ENCODE data around the gene TMEM247.
"Not testable (repeated sequence)": the region's sequence is repeated elsewhere in the genome, so short reads cannot be mapped to it uniquely, and the experiment has no call there.

TMEM247 gene

GRCh38 chr2:46512185-46512584 lies 32.8 kb downstream of the TMEM247 start:
- DNase-seq (ENCODE audit: low read depth in 1 of 2, low spot score in 1 of 2), result no peak
- TF ChIP-seq JUND (IDR thresholded peaks at IDR 0.05; ENCODE audit: low read depth), result no peak

DNA sequence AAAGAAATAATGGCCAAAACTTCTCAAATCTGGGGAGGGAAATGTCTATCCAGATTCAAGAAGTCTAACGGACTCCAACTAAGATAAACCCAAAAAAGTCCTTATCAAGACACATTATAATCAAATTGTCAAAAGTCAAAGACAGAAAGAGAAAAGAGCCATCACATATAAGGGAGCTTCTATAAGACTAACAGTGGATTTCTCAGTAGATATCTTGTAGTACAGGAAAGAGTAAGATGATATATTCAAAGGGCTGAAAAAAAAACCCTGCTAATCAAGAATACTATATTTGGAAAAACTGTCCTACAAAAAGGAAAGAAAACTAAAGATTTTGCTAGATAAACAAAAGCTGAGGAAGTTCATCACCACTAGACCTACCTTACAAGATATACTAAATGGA lies 35.4 kb downstream of the TMEM247 start:
- no peak for TF ChIP-seq JUND (IDR thresholded peaks at IDR 0.05; ENCODE audit: low read depth)
- DNase-seq (ENCODE audit: low read depth in 1 of 2, low spot score in 1 of 2), result no peak
- in situ Hi-C loops (cut with HindIII; ENCODE audit: low pct_unique_long_range_greater_than_20kb, low sequenced_read_pairs), result no loop called here

More at GRCh38 chr2:46512185-46512584, 32.8 kb downstream of the TMEM247 start:
- in situ Hi-C loops (cut with HindIII; ENCODE audit: low pct_unique_long_range_greater_than_20kb, low sequenced_read_pairs), result no loop called here

DNA sequence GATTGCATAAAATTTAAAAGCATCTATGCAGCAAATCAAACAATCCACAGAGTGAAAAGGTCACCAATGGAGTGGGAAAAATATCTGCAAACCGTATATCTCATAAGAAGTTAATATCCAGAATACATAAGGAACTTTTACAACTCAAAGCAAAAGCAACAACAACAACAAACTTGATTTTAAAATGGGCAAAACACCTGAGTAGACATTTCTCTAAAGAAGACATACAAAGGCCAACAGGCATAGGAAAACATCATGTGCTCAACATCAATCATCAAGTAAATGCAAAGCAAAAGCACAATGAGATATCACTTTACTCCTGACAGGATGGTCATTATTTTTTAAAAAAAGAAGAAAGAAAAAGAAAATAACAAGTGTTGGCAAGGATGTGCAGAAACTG lies 38.1 kb downstream of the TMEM247 start:
- in situ Hi-C loops (cut with HindIII; ENCODE audit: low pct_unique_long_range_greater_than_20kb, low sequenced_read_pairs), result no loop called here
- no peak for TF ChIP-seq JUND (IDR thresholded peaks at IDR 0.05; ENCODE audit: low read depth)
- no peak for DNase-seq (ENCODE audit: low read depth in 1 of 2, low spot score in 1 of 2)

DNA sequence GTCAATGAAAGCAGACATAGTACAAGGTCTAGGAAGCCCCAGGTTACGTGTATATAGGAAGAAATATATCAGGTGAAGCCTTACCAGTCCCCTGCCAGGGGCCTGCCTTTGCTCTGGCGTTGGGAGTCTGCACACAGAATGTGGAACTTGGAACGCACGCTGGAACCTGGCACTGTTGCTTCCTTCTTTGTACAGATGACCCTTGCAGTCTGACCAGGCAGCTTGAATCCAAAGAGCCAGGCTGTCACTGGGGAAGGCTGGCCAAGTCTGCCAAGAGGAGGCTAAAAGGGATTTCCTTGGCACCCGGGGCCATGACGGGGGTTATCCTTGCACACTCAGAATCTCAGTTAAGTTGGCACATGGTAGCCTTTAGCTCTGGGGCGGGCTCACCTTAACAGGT lies 39.5 kb downstream of the TMEM247 start:
- in situ Hi-C loops (cut with HindIII; ENCODE audit: low pct_unique_long_range_greater_than_20kb, low sequenced_read_pairs), result no loop called here
- no peak for TF ChIP-seq JUND (IDR thresholded peaks at IDR 0.05; ENCODE audit: low read depth)

DNA sequence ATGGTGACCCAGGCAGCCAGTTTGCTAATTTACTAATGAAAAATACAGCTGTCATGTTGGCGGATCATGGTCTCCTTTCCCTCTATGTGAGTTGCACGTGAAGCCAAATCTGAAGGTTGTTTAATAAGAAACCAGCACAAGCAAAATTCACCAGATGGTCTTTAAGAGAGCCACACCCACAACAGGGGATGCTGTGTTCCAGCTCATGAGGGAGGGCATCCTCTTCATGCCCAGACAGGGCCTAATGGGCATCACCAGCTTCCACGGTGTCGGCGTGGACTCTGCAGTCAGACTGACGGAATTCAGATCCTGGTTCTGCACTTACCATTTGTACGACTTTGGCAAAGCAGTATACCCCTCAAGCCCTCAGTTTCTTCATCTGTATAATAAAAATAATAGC lies 39.9 kb downstream of the TMEM247 start:
- in situ Hi-C loops (cut with HindIII; ENCODE audit: low pct_unique_long_range_greater_than_20kb, low sequenced_read_pairs), result no loop called here
- no peak for TF ChIP-seq JUND (IDR thresholded peaks at IDR 0.05; ENCODE audit: low read depth)
- DNase-seq (ENCODE audit: low read depth in 1 of 2, low spot score in 1 of 2), result no peak

More for the DNA sequence above, 39.5 kb downstream of the TMEM247 start:
- no peak for DNase-seq (ENCODE audit: low read depth in 1 of 2, low spot score in 1 of 2)

- DNase-seq (ENCODE audit: low read depth in 1 of 2, low spot score in 1 of 2), result no peak
- no peak for TF ChIP-seq JUND (IDR thresholded peaks at IDR 0.05; ENCODE audit: low read depth)
- in situ Hi-C loops (cut with HindIII; ENCODE audit: low pct_unique_long_range_greater_than_20kb, low sequenced_read_pairs), result no loop called here
Measured at GRCh38 chr2:46520130-46520711, 40.9 kb downstream of the TMEM247 start.

GRCh38 chr2:46521215-46521683 lies 41.9 kb downstream of the TMEM247 start:
- in situ Hi-C loops (cut with HindIII; ENCODE audit: low pct_unique_long_range_greater_than_20kb, low sequenced_read_pairs), result no loop called here
- DNase-seq (ENCODE audit: low read depth in 1 of 2, low spot score in 1 of 2), result no peak

DNA sequence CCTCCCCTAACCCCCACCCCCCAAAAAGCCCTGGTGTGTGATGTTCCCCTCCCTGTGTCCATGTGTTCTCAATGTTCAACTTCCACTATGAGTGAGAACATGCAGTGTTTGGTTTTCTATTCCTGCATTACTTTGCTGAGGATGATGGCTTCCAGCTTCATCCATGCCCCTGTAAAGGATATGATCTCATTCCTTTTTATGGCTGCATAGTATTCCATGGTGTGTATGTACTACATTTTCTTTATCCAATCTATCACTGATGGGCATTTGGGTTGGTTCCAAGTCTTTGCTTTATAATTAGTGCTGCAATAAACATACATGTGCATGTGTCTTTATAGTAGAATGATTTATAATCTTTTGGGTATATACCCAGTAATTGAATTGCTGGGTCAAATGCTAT lies 43.0 kb downstream of the TMEM247 start:
- in situ Hi-C loops (cut with HindIII; ENCODE audit: low pct_unique_long_range_greater_than_20kb, low sequenced_read_pairs); DNase-seq (ENCODE audit: low read depth in 1 of 2, low spot score in 1 of 2): not testable (repeated sequence)

More at GRCh38 chr2:46521215-46521683, 41.9 kb downstream of the TMEM247 start:
- no peak for TF ChIP-seq JUND (IDR thresholded peaks at IDR 0.05; ENCODE audit: low read depth)

DNA sequence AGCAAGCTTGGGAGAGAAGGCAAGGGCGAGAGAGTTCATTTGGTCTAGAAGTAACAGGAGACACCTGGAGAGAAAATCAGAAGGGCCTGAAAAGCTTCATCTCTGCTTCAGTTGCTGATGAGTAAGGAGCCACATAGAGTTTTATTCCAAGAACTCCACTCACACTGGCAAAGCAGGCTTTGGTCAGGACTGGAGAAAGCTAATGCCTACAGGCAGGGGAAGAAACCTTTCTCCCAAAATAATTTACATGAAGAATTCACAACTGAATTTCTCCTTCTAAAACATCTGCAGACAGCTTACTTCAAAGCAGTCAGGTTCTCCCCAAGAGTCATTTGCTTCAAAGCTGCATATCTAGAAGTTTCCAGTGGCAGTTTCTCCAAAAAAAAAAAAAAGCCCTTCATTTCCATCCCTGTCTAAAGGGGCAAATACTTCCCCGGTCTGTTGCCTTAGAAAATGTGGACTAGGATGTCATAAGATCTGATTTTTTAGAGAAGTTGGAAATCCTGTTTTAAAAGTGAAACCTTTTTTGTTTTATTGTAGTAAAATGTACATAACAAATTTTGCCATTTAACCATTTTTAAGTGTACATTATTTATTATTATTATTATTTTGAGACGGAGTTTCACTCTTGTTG lies 46.3 kb downstream of the TMEM247 start:
- no peak for DNase-seq (ENCODE audit: low read depth in 1 of 2, low spot score in 1 of 2)
- TF ChIP-seq JUND (IDR thresholded peaks at IDR 0.05; ENCODE audit: low read depth), result no peak
- in situ Hi-C loops (cut with HindIII; ENCODE audit: low pct_unique_long_range_greater_than_20kb, low sequenced_read_pairs), result no loop called here

- no peak for TF ChIP-seq JUND (IDR thresholded peaks at IDR 0.05; ENCODE audit: low read depth)
- DNase-seq (ENCODE audit: low read depth in 1 of 2, low spot score in 1 of 2), result no peak
- in situ Hi-C loops (cut with HindIII; ENCODE audit: low pct_unique_long_range_greater_than_20kb, low sequenced_read_pairs), result no loop called here
Measured at GRCh38 chr2:46528880-46529279, 49.5 kb downstream of the TMEM247 start.

DNA sequence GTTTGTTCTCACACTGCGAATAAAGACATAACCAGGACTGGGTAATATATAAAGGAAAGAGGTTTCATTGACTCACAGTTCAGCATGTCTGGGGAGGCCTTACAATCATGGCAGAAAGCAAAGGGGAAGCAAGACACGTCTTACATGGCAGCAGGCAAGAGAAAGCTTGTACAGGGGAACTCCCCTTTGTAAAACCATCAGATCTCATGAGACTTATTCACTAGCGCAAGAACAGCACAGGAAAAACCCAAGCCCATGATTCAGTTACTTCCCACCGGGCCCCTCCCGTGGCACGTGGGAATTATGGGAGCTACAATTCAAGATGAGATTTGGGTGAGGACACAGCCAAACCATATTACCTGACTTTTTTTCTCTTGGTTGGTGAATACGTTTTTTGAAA lies 51.3 kb downstream of the TMEM247 start:
- no peak for TF ChIP-seq JUND (IDR thresholded peaks at IDR 0.05; ENCODE audit: low read depth)
- in situ Hi-C loops (cut with HindIII; ENCODE audit: low pct_unique_long_range_greater_than_20kb, low sequenced_read_pairs), result no loop called here

GRCh38 chr2:46531863-46532262 lies 52.5 kb downstream of the TMEM247 start:
- DNase-seq (ENCODE audit: low read depth in 1 of 2, low spot score in 1 of 2), result no peak
- in situ Hi-C loops (cut with HindIII; ENCODE audit: low pct_unique_long_range_greater_than_20kb, low sequenced_read_pairs), result no loop called here
- TF ChIP-seq JUND (IDR thresholded peaks at IDR 0.05; ENCODE audit: low read depth), result no peak

More for the DNA sequence above, 51.3 kb downstream of the TMEM247 start:
- DNase-seq (ENCODE audit: low read depth in 1 of 2, low spot score in 1 of 2), result no peak

Measured in T47D (cell line).